Measurements from ENCODE around the gene SMIM24.
A peak's percentile ranks its signal among the peaks of the same experiment; 100 is the strongest.

GRCh38 chr19:3524078-3524842, 43.9 kb upstream of the SMIM24 start:
- no peak for TF ChIP-seq CTCF (IDR thresholded peaks at IDR 0.05 in 8 of 11, conservative IDR thresholded peaks at IDR 0.05 in 3 of 11)
- TF ChIP-seq POLR2AphosphoS5 (IDR thresholded peaks at IDR 0.05), result peak in 1 of 3 donors; percentile 21

All from spleen (tissue), 7 donors.